ENCODE measurements around the gene TRERF1. TPM values are rescaled to one million over a fixed set of nuclear protein-coding genes. Genes with fewer than 3 reads are reported as not detected.

Gene TRERF1
- total RNA-seq, 2 donors from 2014 or later, result 3.5 to 3.8 TPM

DNA sequence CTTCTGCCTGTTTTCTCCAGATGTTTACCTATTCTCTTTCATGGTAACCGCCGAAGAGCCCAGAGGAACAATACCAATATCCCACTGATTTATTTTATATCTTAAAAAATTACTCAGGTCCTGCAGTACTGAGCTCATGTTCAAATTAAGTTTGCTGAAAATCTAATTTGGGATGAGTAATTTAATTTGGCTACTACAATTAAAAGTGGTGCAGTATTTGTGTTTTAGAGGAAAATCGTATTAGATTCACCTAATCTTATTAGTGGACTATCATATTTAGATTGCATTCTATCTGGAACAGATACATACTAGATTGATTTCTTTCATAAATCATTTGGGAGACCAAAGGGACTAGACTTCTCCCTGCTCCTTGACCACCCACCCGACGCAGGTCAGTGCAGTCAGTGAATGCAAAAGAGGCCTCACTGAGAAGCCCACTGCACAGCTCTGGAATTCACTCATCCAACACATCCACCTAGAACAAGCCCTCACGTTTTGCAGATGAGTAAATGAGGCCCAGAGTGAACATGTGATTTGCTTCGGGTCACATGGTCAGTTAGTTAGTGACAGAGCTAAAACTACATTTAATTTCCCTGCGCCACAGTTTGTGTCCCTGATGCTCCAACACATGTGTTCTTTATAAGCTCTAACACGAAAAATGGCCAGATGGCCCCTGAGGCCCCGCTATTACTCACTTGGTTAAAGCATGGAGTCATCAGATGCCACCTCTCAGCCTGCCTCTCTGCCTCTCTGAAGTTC is 101.8 kb downstream of the TRERF1 start:
- TF ChIP-seq CTCF (IDR thresholded peaks at IDR 0.05), result no peak
- intact Hi-C loops (cut with DNase I), result no loop called here
- Histone ChIP-seq H3K36me3 (no peaks in the 10 kb centered on the region), H3K27me3 (no peaks in the 10 kb centered on the region), H3K9me3 (no peaks in the 10 kb centered on the region), H3K4me1 (no peaks in the 10 kb centered on the region), H3K4me3 (no peak overlapping the region), H3K27ac (no peak overlapping the region), H3K9ac (ENCODE audit: low read depth in 2 of 2, low read length in 2 of 2) (no peak overlapping the region)
- DNase-seq, result no peak

DNA sequence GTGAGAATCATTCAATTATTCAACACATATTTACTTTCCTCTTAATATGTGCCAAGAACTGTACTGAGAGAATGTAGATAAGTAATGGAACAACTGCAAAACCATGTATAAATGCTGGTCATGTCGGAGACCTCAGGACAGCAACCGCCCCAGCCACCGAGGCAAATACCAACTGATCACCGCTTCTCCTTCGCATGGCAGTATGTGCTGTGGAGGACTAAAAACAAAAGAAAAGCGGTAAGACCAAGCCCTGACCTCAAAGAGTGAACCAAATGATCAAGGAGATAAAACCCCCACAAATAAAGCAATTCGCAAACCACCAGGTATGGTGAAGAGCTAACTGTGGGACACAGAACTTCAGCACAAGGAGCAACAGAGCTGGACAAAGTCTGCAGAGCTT is 104.3 kb downstream of the TRERF1 start:
- intact Hi-C loops (cut with DNase I), result no loop called here
- H3K4me3 ChIP-seq, result no peak overlapping the region
- no peak overlapping the region for H3K9ac ChIP-seq (ENCODE audit: low read depth in 2 of 2, low read length in 2 of 2)
- H3K36me3 ChIP-seq, result no peaks in the 10 kb centered on the region
- no peaks in the 10 kb centered on the region for H3K4me1 ChIP-seq
- no peak for DNase-seq
- no peaks in the 10 kb centered on the region for H3K9me3 ChIP-seq
- no peak for TF ChIP-seq CTCF (IDR thresholded peaks at IDR 0.05)
- no peak overlapping the region for H3K27ac ChIP-seq
- no peaks in the 10 kb centered on the region for H3K27me3 ChIP-seq

GRCh38 chr6:42345696-42346416 is 105.9 kb downstream of the TRERF1 start:
- Histone ChIP-seq H3K9me3 (no peaks in the 10 kb centered on the region), H3K27ac (no peak overlapping the region), H3K4me3 (no peak overlapping the region), H3K27me3 (no peaks in the 10 kb centered on the region), H3K4me1 (no peaks in the 10 kb centered on the region), H3K9ac (ENCODE audit: low read depth in 2 of 2, low read length in 2 of 2) (no peak overlapping the region), H3K36me3 (no peaks in the 10 kb centered on the region)
- DNase-seq, result no peak
- intact Hi-C loops (cut with DNase I), result no loop called here
- no peak for TF ChIP-seq CTCF (IDR thresholded peaks at IDR 0.05)

- intact Hi-C loops (cut with DNase I), result no loop called here
- Histone ChIP-seq H3K9me3 (no peaks in the 10 kb centered on the region), H3K27ac (no peak overlapping the region), H3K36me3 (no peaks in the 10 kb centered on the region), H3K4me3 (no peak overlapping the region), H3K4me1 (no peaks in the 10 kb centered on the region), H3K27me3 (no peaks in the 10 kb centered on the region), H3K9ac (ENCODE audit: low read depth in 2 of 2, low read length in 2 of 2) (no peak overlapping the region)
- no peak for DNase-seq
- no peak for TF ChIP-seq CTCF (IDR thresholded peaks at IDR 0.05)
These were observed 107.0 kb downstream of the TRERF1 start for GRCh38 chr6:42344756-42345155.

GRCh38 chr6:42341771-42342553 is 109.8 kb downstream of the TRERF1 start:
- TF ChIP-seq CTCF (IDR thresholded peaks at IDR 0.05), result no peak
- intact Hi-C loops (cut with DNase I), result no loop called here
- DNase-seq, result no peak
- no peak overlapping the region for H3K9ac ChIP-seq (ENCODE audit: low read depth in 2 of 2, low read length in 2 of 2)
- H3K27me3 ChIP-seq, result no peaks in the 10 kb centered on the region
- H3K36me3 ChIP-seq, result no peaks in the 10 kb centered on the region
- no peaks in the 10 kb centered on the region for H3K9me3 ChIP-seq
- H3K4me3 ChIP-seq, result no peak overlapping the region
- no peaks in the 10 kb centered on the region for H3K4me1 ChIP-seq
- H3K27ac ChIP-seq, result no peak overlapping the region
